GM12878 (cell line): ENCODE data around the gene CIB4. TPM values are rescaled to one million over a fixed set of nuclear protein-coding genes. Genes with fewer than 3 reads are reported as not detected.

ENCODE experiments used
- ATF3 ChIP-seq: IDR thresholded peaks from 2 replicates; pipeline ENCODE4 v1.6.1; 2011; ENCODE audit warnings: low read depth, mild to moderate bottlenecking, low read length, moderate library complexity, borderline replicate concordance; ENCODE audit errors: extremely low read depth
- CHD2 ChIP-seq: IDR thresholded peaks from 2 replicates; pipeline ENCODE4 v1.6.1; 2011; ENCODE audit warnings: low read depth, low read length, improper control_type of control experiment, borderline replicate concordance
- FOS ChIP-seq: IDR thresholded peaks from 3 replicates; pipeline ENCODE4 v1.6.1; 2011; ENCODE audit warnings: borderline replicate concordance; ENCODE audit not compliant: insufficient read length; ENCODE audit errors: extremely low read depth
- TCF12 ChIP-seq: IDR thresholded peaks from 2 replicates; pipeline ENCODE4 v1.6.1; 2011; ENCODE audit warnings: low read depth, mild to moderate bottlenecking, low read length
- ZBTB11 ChIP-seq: fragments of 450-650 bp; formaldehyde crosslinking; IDR thresholded peaks from 2 replicates; pipeline ENCODE4 v1.5.0; 2022; ENCODE audit warnings: mild to moderate bottlenecking, missing genetic modification characterization
- ZBTB40 ChIP-seq: fragments of 450-650 bp; IDR thresholded peaks from 2 replicates; pipeline ENCODE4 v1.6.1; 2016; ENCODE audit warnings: mild to moderate bottlenecking, moderate library complexity, borderline replicate concordance
- polyA plus RNA-seq, 11 experiments: library from polyadenylated mRNA; depleted of rRNA in 4 of 11; unstranded in 6 of 11; stranded (reverse) in 5 of 11; fragments of >200 nt; fragmentation: Nextera tagmentation in 4 of 11; fragmentation: Illumina TruSeq in 1 of 11; extraction: Ambion mirVana in 4 of 11; extraction: Trizol in 1 of 11; gene quantifications; 1 replicate in 1 of 11; 2 replicates in 10 of 11; pipeline versions ENCODE4 v1.2.1 to v1.2.3, GENCODE V29; 2011 to 2016; ENCODE audit warnings: inconsistent platforms in 2 of 11, missing spikeins in 2 of 11, low read depth in 1 of 11
- total RNA-seq, 4 experiments: library from RNA; depleted of rRNA in 3 of 4; stranded (reverse); fragments of >200 nt in 3 of 4; fragmentation: Illumina TruSeq in 1 of 4; extraction: Trizol in 1 of 4; gene quantifications; 2 replicates each; pipeline versions ENCODE4 v1.2.1 to v1.2.3, GENCODE V29; 2013 to 2021

The CIB4 gene
- total and polyA plus RNA-seq, 10 of the 15 experiments (the other 5 are each of a cell fraction or from before 2014, with no cell fraction given) = not detected

- TF ChIP-seq ZBTB40 (no peak), TCF12 (no peak), FOS (no peak), ZBTB11 (no peak), CHD2 (no peak), ATF3 (no peak)
These were observed 79.8 kb downstream of the CIB4 start (continued) for GRCh38 chr2:26561376-26561775.
